H9 (cell line): ENCODE data around the gene RAG1. TPM values are rescaled to one million over a fixed set of nuclear protein-coding genes. Genes with fewer than 3 reads are reported as not detected.

ENCODE experiments used
- DNase-seq: peaks from one replicate; pipeline ENCODE4 v3.0.0-alpha.2; 2017
- H2AFZ ChIP-seq: one replicate; pipeline ENCODE4 v1.6.1; 2013; ENCODE audit warnings: mild to moderate bottlenecking, low read length, control low read depth, moderate library complexity
- H2AK5ac ChIP-seq: 2 replicates; pipeline ENCODE4 v1.6.1; 2013; ENCODE audit warnings: low read length, control low read depth, mixed read lengths; ENCODE audit not compliant: insufficient read length
- H2BK120ac ChIP-seq: one replicate; pipeline ENCODE4 v1.6.1; 2013; ENCODE audit warnings: low read depth, mild to moderate bottlenecking, low read length, control low read depth, inconsistent platforms; ENCODE audit not compliant: poor library complexity, severe bottlenecking
- H2BK12ac ChIP-seq: 2 replicates; pipeline ENCODE4 v1.6.1; 2013; ENCODE audit warnings: low read length, control low read depth, mixed read lengths, low read depth; ENCODE audit not compliant: insufficient read length
- H2BK15ac ChIP-seq: 2 replicates; pipeline ENCODE4 v1.6.1; 2013; ENCODE audit warnings: low read depth, low read length, control low read depth
- H2BK20ac ChIP-seq: one replicate; pipeline ENCODE4 v1.6.1; 2013; ENCODE audit warnings: low read depth, mild to moderate bottlenecking, low read length, control low read depth, inconsistent platforms; ENCODE audit not compliant: poor library complexity, severe bottlenecking
- H2BK5ac ChIP-seq: 2 replicates; pipeline ENCODE4 v1.6.1; 2013; ENCODE audit warnings: low read length, control low read depth, mixed read lengths; ENCODE audit not compliant: insufficient read length
- H3K14ac ChIP-seq: 2 replicates; pipeline ENCODE4 v1.6.1; 2013; ENCODE audit warnings: low read length, control low read depth; ENCODE audit not compliant: insufficient read depth
- H3K18ac ChIP-seq: 2 replicates; pipeline ENCODE4 v1.6.1; 2013; ENCODE audit warnings: low read depth, mild to moderate bottlenecking, mixed read lengths, low read length, control low read depth; ENCODE audit not compliant: insufficient read length
- H3K23ac ChIP-seq: 2 replicates; pipeline ENCODE4 v1.6.1; 2013; ENCODE audit warnings: low read length, control low read depth, mixed read lengths, low read depth; ENCODE audit not compliant: insufficient read length
- H3K23me2 ChIP-seq: 2 replicates; pipeline ENCODE4 v1.6.1; 2013; ENCODE audit warnings: low read depth, mild to moderate bottlenecking, mixed read lengths, low read length, control low read depth; ENCODE audit not compliant: insufficient read length, poor library complexity, severe bottlenecking
- H3K27ac ChIP-seq: 2 replicates; pipeline ENCODE4 v1.5.1; 2013; ENCODE audit warnings: low read length, control low read depth, mixed read lengths, low read depth; ENCODE audit not compliant: insufficient read length
- H3K27me3 ChIP-seq: 2 replicates; pipeline ENCODE4 v1.6.1; 2013; ENCODE audit warnings: low read length, control low read depth, inconsistent platforms; ENCODE audit not compliant: insufficient read depth
- H3K4ac ChIP-seq: 2 replicates; pipeline ENCODE4 v1.6.1; 2013; ENCODE audit warnings: low read depth, mild to moderate bottlenecking, control low read depth, inconsistent platforms, low read length, moderate library complexity
- H3K4me1 ChIP-seq: 2 replicates; pipeline ENCODE4 v1.6.1; 2013; ENCODE audit warnings: low read length, control low read depth, inconsistent platforms; ENCODE audit not compliant: insufficient read depth
- H3K4me2 ChIP-seq: 2 replicates; pipeline ENCODE4 v1.6.1; 2013; ENCODE audit warnings: low read length, control low read depth, mixed read lengths; ENCODE audit not compliant: insufficient read length, insufficient read depth
- H3K56ac ChIP-seq: 2 replicates; pipeline ENCODE4 v1.6.1; 2013; ENCODE audit warnings: low read depth, mild to moderate bottlenecking, mixed read lengths, low read length, control low read depth; ENCODE audit not compliant: insufficient read length
- H3K79me1 ChIP-seq: 2 replicates; pipeline ENCODE4 v1.6.1; 2013; ENCODE audit warnings: low read depth, mild to moderate bottlenecking, moderate library complexity, low read length, control low read depth, inconsistent platforms; ENCODE audit not compliant: insufficient read depth, poor library complexity, severe bottlenecking
- H3K79me2 ChIP-seq: 2 replicates; pipeline ENCODE4 v1.6.1; 2013; ENCODE audit warnings: low read length, control low read depth, inconsistent platforms; ENCODE audit not compliant: insufficient read depth
- H3K9ac ChIP-seq: 2 replicates; pipeline ENCODE4 v1.6.1; 2013; ENCODE audit warnings: low read length, control low read depth, mixed read lengths; ENCODE audit not compliant: insufficient read length; ENCODE audit errors: extremely low read depth
- H3K9me3 ChIP-seq: one replicate; pipeline ENCODE4 v1.6.1; 2013; ENCODE audit warnings: low read depth, low read length, inconsistent platforms; ENCODE audit not compliant: control insufficient read depth
- H3T11ph ChIP-seq: one replicate; pipeline ENCODE4 v1.6.1; 2013; ENCODE audit warnings: mild to moderate bottlenecking, low read length, control low read depth, inconsistent platforms
- H4K20me1 ChIP-seq: one replicate; pipeline ENCODE4 v1.6.1; 2013; ENCODE audit not compliant: control insufficient read depth, insufficient read length, insufficient read depth
- H4K5ac ChIP-seq: 2 replicates; pipeline ENCODE4 v1.6.1; 2013; ENCODE audit warnings: low read depth, mild to moderate bottlenecking, mixed read lengths, low read length, control low read depth; ENCODE audit not compliant: insufficient read length
- H4K8ac ChIP-seq: replicated peaks from 2 replicates; pipeline ENCODE4 v1.6.1; 2013; ENCODE audit warnings: low read length, control low read depth, mixed read lengths, low read depth; ENCODE audit not compliant: insufficient read length
- H4K91ac ChIP-seq: 2 replicates; pipeline ENCODE4 v1.6.1; 2013; ENCODE audit warnings: low read depth, mild to moderate bottlenecking, moderate library complexity, mixed read lengths, low read length, control low read depth; ENCODE audit not compliant: insufficient read length
- H3K27ac Mint-ChIP-seq, 3 experiments: 2 replicates in 2 of 3; 3 replicates in 1 of 3; pipeline ENCODE4 v1.8.0; 2020 to 2021; ENCODE audit warnings: mixed read lengths in 3 of 3, mild to moderate bottlenecking in 1 of 3, moderate library complexity in 1 of 3
- H3K27me3 Mint-ChIP-seq: 2 replicates; pipeline ENCODE4 v1.8.0; 2021; ENCODE audit warnings: low read depth, mild to moderate bottlenecking, moderate library complexity, mixed read lengths
- H3K36me3 Mint-ChIP-seq, 3 experiments: 2 replicates in 2 of 3; 3 replicates in 1 of 3; pipeline ENCODE4 v1.8.0; 2020 to 2021; ENCODE audit warnings: low read depth in 3 of 3, mixed read lengths in 3 of 3; ENCODE audit not compliant: insufficient read depth in 1 of 3
- H3K4me1 Mint-ChIP-seq, 2 experiments: 2 replicates each; pipeline ENCODE4 v1.8.0; 2020; ENCODE audit warnings: mixed read lengths in 2 of 2
- H3K4me3 Mint-ChIP-seq, 2 experiments: 2 replicates in 1 of 2; 3 replicates in 1 of 2; pipeline ENCODE4 v1.8.0; 2020 to 2021; ENCODE audit warnings: mild to moderate bottlenecking in 2 of 2, mixed read lengths in 2 of 2, moderate library complexity in 1 of 2
- H3K9me3 Mint-ChIP-seq, 2 experiments: 2 replicates in 1 of 2; 3 replicates in 1 of 2; pipeline ENCODE4 v1.8.0; 2020; ENCODE audit warnings: mild to moderate bottlenecking in 2 of 2, mixed read lengths in 2 of 2, moderate library complexity in 1 of 2
- CTCF ChIP-seq: fragments of 200-600 bp; sonication (generic); conservative IDR thresholded peaks from 3 replicates; pipeline ENCODE4 v1.8.0; 2021; ENCODE audit warnings: antibody characterized with exemption, mild to moderate bottlenecking
- total RNA-seq: library from RNA; stranded (reverse); gene quantifications from 2 replicates; pipeline ENCODE4 v1.2.1, GENCODE V29; 2021

The RAG1 gene
- total RNA-seq, 1 experiment from 2014 or later, result 0.70 TPM

DNA sequence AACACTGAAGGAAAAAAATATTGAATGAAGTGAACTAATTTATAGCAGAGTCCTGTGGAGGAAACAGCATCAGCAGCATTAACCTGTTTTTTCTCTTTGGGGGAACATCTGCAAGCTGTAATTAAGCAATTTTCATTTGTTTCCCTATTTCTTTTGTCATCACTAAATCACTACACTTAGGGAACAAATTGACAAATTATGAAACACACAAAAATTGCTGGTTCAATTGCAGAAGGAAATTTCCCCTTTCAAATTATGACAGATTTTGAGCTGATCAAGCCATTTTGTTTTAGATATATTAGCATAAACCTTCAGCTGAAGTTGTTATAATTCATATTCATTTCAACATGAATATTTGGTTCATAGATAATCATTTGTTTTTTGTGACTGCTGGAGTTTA lies 52.4 kb downstream of the RAG1 start:
- no peak overlapping the region for H3K4me2 ChIP-seq
- H3K79me1 ChIP-seq, result no peaks in the 10 kb centered on the region
- no peaks in the 10 kb centered on the region for H3K4me1 ChIP-seq
- H4K20me1 ChIP-seq, result no peaks in the 10 kb centered on the region
- Mint-ChIP-seq H3K9me3 (no peaks in the 10 kb centered on the region), H3K27me3 (no peaks in the 10 kb centered on the region), H3K36me3 (no peaks in the 10 kb centered on the region), H3K4me1 (no peaks in the 10 kb centered on the region), H3K4me3 (no peak overlapping the region), H3K27ac (no peak overlapping the region)
- H2AK5ac ChIP-seq, result no peak overlapping the region
- no peak overlapping the region for H3K27ac ChIP-seq
- no peak for TF ChIP-seq CTCF
- no peak overlapping the region for H4K8ac ChIP-seq
- H3K14ac ChIP-seq, result no peak overlapping the region
- no peak overlapping the region for H4K5ac ChIP-seq
- H3K18ac ChIP-seq, result no peak overlapping the region
- no peak overlapping the region for H3K4ac ChIP-seq
- DNase-seq, result no peak
- no peaks in the 10 kb centered on the region for H3K23me2 ChIP-seq
- H2BK20ac ChIP-seq, result no peak overlapping the region
- no peaks in the 10 kb centered on the region for H3K79me2 ChIP-seq
- H4K91ac ChIP-seq, result no peak overlapping the region
- H2AFZ ChIP-seq, result no peak overlapping the region
- no peaks in the 10 kb centered on the region for H3K27me3 ChIP-seq
- no peak overlapping the region for H3K9ac ChIP-seq
- H2BK12ac ChIP-seq, result no peak overlapping the region
- H2BK120ac ChIP-seq, result no peak overlapping the region
- H2BK5ac ChIP-seq, result no peak overlapping the region
- H3K23ac ChIP-seq, result no peak overlapping the region
- H2BK15ac ChIP-seq, result no peak overlapping the region
- H3T11ph ChIP-seq, result no peak overlapping the region
- H3K9me3 ChIP-seq, result no peaks in the 10 kb centered on the region
- no peak overlapping the region for H3K56ac ChIP-seq
